ENCODE results near the gene TP53BP2.

GRCh38 chr1:223859058-223859457 lies 13.3 kb upstream of the TP53BP2 start:
- TF ChIP-seq CTCF (IDR thresholded peaks at IDR 0.05), result no peak
- TF ChIP-seq POLR2A (IDR thresholded peaks at IDR 0.05), result no peak

All from Peyer's patch (tissue), 4 donors.